CD4-positive, CD25-positive, alpha-beta regulatory T cell (primary cell): ENCODE results near the gene DENND6B. TPM values are rescaled to one million over a fixed set of nuclear protein-coding genes. Genes with fewer than 3 reads are reported as not detected.

Experiments
- ATAC-seq, 2 donors: fragments of 150-1000 bp; cut with Tn5 transposase; one replicate each; pipeline ENCODE4 v1.10.0; 2021; ENCODE audit warnings: low read depth in 2 of 2, moderate number of reproducible peaks in 2 of 2, moderate library complexity in 1 of 2
- DNase-seq, 3 donors: peaks; one replicate each; pipeline versions ENCODE4 v3.0.0 to v3.0.0-alpha.2; 2012 to 2022; ENCODE audit warnings: mixed read lengths in 1 of 3
- H3K27ac ChIP-seq: one replicate; pipeline ENCODE4 v1.7.0; 2013; ENCODE audit warnings: mild to moderate bottlenecking, low read length; ENCODE audit not compliant: insufficient read depth, poor library complexity, severe bottlenecking
- H3K27me3 ChIP-seq: one replicate; pipeline ENCODE4 v1.7.0; 2013; ENCODE audit warnings: low read length; ENCODE audit not compliant: control insufficient read depth, insufficient read depth
- H3K36me3 ChIP-seq: one replicate; pipeline ENCODE4 v1.7.0; 2013; ENCODE audit warnings: mild to moderate bottlenecking, low read length, moderate library complexity; ENCODE audit not compliant: control insufficient read depth, insufficient read depth
- H3K4me1 ChIP-seq: 2 replicates; pipeline ENCODE4 v1.7.0; 2013; ENCODE audit warnings: mild to moderate bottlenecking, low read length; ENCODE audit not compliant: insufficient read depth, control insufficient read depth, poor library complexity, severe bottlenecking
- H3K4me3 ChIP-seq: one replicate; pipeline ENCODE4 v1.7.0; 2013; ENCODE audit warnings: low read depth, mild to moderate bottlenecking, low read length, moderate library complexity
- H3K9me3 ChIP-seq, 2 experiments: 1 replicate in 1 of 2; 2 replicates in 1 of 2; pipeline ENCODE4 v1.7.0; 2013; ENCODE audit warnings: low read length in 2 of 2, mild to moderate bottlenecking in 1 of 2, moderate library complexity in 1 of 2; ENCODE audit not compliant: control insufficient read depth in 2 of 2
- H3K27ac Mint-ChIP-seq, 3 donors: one replicate each; pipeline ENCODE4 v1.8.0; 2020 to 2022; ENCODE audit warnings: mild to moderate bottlenecking in 3 of 3, mixed read lengths in 3 of 3, moderate library complexity in 2 of 3
- H3K27me3 Mint-ChIP-seq: one replicate; pipeline ENCODE4 v1.8.0; 2022; ENCODE audit warnings: mild to moderate bottlenecking, mixed read lengths
- H3K36me3 Mint-ChIP-seq: one replicate; pipeline ENCODE4 v1.8.0; 2020; ENCODE audit warnings: mixed read lengths
- H3K4me1 Mint-ChIP-seq, 4 donors: one replicate each; pipeline ENCODE4 v1.8.0; 2020 to 2022; ENCODE audit warnings: mixed read lengths in 4 of 4, mild to moderate bottlenecking in 1 of 4
- H3K4me3 Mint-ChIP-seq, 4 donors: one replicate each; pipeline ENCODE4 v1.8.0; 2020 to 2022; ENCODE audit warnings: mild to moderate bottlenecking in 4 of 4, mixed read lengths in 4 of 4, moderate library complexity in 3 of 4
- H3K9me3 Mint-ChIP-seq, 7 donors: one replicate each; pipeline ENCODE4 v1.8.0; 2020 to 2022; ENCODE audit warnings: mixed read lengths in 7 of 7, mild to moderate bottlenecking in 3 of 7, moderate library complexity in 2 of 7
- polyA plus RNA-seq, 4 donors: library from polyadenylated mRNA; unstranded; fragments of 300-500 nt; fragmentation: Illumina TruSeq; gene quantifications; one replicate each; pipeline ENCODE4 v1.2.3, GENCODE V29; 2021
- total RNA-seq: library from RNA; stranded (reverse); gene quantifications from one replicate; pipeline ENCODE4 v1.2.3, GENCODE V29; 2022

Gene DENND6B
- total and polyA plus RNA-seq, 5 donors from 2014 or later = 0.48 to 2.1 (median 0.56) TPM

DNA sequence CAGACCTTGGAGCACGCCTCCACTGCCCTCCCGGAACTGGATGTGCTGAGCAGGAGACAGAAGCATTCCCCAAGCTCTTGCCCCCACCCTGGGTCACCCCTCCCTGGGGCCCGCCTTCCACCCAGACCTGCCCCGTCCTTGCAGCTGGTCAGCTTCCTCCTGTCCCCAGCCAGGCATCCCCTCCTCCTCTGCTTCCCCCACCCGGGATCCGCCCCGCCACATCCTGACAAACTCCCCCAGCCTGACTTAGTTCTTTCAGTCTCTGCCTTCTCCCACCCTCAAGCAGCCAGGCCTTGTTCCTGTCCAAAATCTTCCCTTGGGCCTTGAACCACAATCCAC lies 18.2 kb downstream of the DENND6B start:
- ATAC-seq = no peak
- Mint-ChIP-seq H3K27ac (peak overlapping the region in 1 of 3 donors; percentile 80), H3K4me1 (peaks cover 0 to 14% (median 3%) of the 10 kb centered on the region in 4 donors), H3K27me3 (peaks cover 26% of the 10 kb centered on the region), H3K36me3 (no peaks in the 10 kb centered on the region), H3K4me3 (peak overlapping the region in 3 of 4 donors; percentile 6 to 48 (median 46)), H3K9me3 (peaks cover 0 to 2% (median 0%) of the 10 kb centered on the region in 7 donors)
- no peaks in the 10 kb centered on the region for H3K27me3 ChIP-seq
- no peak for DNase-seq
- no peaks in the 10 kb centered on the region for H3K36me3 ChIP-seq
- H3K4me3 ChIP-seq = no peak overlapping the region
- H3K9me3 ChIP-seq = no peaks in the 10 kb centered on the region
- peaks cover 13% of the 10 kb centered on the region for H3K4me1 ChIP-seq
- no peak overlapping the region for H3K27ac ChIP-seq

DNA sequence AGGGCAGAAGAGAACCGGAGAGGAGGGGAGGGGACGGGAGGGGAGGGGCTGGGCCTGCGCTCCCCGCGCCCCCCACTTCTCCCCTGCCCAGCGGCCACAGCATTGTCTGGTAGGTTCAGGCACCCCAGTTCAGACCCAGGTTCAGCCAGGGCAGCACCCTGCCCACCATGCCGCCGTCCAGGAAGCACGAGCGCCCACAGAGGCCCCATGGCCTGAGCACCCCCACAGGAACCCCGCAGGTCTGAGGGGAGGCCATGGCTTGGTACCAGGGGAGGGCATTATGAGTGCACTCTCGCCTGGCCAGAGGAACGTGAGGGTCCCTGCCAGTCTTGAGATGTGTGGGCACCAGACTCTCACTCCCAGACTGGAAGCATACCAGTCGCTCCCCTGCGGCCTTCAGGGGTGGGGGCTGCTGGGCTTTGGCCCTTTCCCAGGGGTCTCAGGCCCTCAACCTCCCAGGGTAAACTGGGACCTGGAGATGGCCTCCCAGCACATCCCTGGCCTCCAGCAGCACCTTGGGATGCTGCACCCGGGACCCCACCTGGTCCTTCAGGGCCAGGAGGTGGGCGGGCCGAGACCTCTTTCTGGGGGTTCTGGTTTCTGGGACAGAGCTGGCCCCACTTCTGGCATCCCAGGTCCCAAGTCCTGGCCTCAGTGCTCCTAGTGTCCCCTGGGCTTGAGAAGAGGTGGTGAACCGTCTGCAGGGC lies 18.8 kb downstream of the DENND6B start:
- Histone ChIP-seq H3K27ac (no peak overlapping the region), H3K36me3 (no peaks in the 10 kb centered on the region), H3K4me1 (peaks cover 12% of the 10 kb centered on the region), H3K4me3 (no peak overlapping the region), H3K27me3 (no peaks in the 10 kb centered on the region), H3K9me3 (no peaks in the 10 kb centered on the region)
- Mint-ChIP-seq H3K4me1 (peaks cover 0 to 13% (median 3%) of the 10 kb centered on the region in 4 donors), H3K36me3 (no peaks in the 10 kb centered on the region), H3K27me3 (peaks cover 30% of the 10 kb centered on the region), H3K27ac (no peak overlapping the region), H3K4me3 (peak overlapping the region in 1 of 4 donors; percentile 6), H3K9me3 (peaks cover 0 to 2% (median 0%) of the 10 kb centered on the region in 7 donors)
- ATAC-seq (no peak), DNase-seq (no peak)

DNA sequence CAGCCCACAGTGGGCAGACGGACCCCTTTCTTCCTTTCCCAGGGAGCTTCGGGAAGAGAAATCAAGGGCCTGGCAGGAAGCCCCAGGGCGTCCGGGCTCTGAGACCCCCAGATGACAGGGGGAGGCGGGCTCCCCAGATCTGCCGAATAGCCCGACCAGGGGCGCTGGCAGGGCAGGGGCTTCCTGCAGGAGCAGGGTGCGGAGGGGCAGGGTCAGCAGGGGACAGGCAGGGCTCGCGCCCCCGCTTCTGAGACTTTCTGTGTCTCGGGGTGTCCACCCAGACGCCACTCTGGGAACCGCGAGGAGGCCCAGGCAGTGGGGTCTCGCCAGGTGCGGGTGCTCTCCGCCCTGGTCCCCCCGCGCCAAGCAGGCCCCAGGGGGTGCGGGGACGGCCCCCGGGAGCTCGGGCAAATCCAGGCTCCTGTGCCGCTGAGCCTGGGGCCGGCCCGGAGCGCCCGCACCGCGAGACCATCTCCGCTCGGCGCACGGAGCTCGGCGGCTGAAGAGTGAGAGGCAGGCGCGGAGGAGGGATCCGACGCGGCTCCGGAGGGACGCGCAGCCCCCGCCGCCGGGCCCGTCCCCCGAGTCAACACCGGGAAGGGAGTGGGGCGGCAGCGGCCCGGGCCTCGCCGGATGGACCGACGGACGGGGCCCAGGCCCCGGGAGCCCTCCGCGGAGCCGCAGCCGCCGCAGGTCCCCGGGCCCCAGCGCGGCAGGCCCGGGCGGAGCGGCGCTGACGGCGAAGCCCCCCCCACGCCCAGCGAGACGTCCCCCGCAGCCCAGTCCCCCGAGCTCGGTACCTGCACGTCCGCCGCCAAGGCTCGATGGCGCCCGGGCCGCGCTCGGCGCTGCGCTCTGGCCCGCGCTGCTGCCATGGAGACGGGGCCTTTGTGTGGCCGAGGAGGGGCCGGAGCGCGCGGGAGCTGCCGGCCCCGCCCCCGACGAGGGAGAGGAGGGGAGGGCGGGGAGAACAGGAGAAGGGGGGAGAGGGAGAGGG lies 19.8 kb downstream of the DENND6B start, which contains the start of gene PLXNB2:
Gene PLXNB2, minus strand, starts transcription at position 894 of the 997 bp plus-strand sequence. CDS start 17,062 bp downstream, outside the sequence.
- DNase-seq (peak in 1 of 3 donors; percentile 11), ATAC-seq (peak in 1 of 2 donors; percentile 31)
- no peak within 1 kb of the TSS for H3K4me3 ChIP-seq
- H3K4me3 Mint-ChIP-seq = peak within 1 kb of the TSS in 1 of 4 donors; percentile 6
- no peak within 1 kb of the TSS for H3K27ac ChIP-seq
- peaks cover 0 to 2% (median 0%) of the 10 kb centered on the region in 7 donors for H3K9me3 Mint-ChIP-seq
- H3K27me3 Mint-ChIP-seq = peaks cover 35% of the 10 kb centered on the region
- H3K9me3 ChIP-seq = no peaks in the 10 kb centered on the region
- peaks cover 0 to 13% (median 3%) of the 10 kb centered on the region in 4 donors for H3K4me1 Mint-ChIP-seq
- no peaks in the 10 kb centered on the region for H3K36me3 ChIP-seq
- H3K27me3 ChIP-seq = no peaks in the 10 kb centered on the region
- no peak within 1 kb of the TSS for H3K27ac Mint-ChIP-seq
- H3K36me3 Mint-ChIP-seq = no peaks in the 10 kb centered on the region
- H3K4me1 ChIP-seq = peaks cover 12% of the 10 kb centered on the region

DNA sequence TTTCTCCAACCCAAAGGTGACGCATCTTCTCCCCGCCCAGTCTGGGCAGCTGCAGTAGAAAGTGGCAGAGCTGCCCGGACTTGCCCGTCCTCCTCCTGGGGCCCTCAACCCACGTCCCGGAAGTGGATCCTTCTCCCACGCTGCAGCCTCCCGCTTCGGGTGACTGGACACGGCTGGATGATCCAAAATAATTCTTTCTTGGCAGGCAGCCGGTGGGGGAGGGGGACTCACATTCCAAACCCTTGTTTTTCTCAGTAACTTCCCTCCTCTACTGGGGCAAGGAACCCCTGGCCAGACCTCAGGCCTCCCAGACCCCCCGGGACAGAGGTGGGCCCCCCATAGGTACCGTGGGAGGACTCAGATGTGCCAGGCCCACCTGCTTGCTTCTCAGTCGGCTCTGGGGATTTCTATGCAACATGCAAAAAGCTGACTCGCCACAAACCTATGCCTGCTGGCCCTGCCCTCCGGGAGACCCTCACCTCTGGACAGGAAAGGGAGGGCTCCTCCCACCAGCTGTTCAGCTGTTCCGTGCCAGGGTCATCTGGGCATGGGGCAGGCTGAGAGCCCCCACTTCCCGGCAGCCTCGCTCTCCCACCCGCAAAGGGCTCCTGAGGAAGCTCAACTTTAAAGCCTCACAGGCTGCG lies 20.8 kb downstream of the DENND6B start:
- Histone ChIP-seq H3K4me3 (no peak overlapping the region), H3K27ac (no peak overlapping the region), H3K27me3 (no peaks in the 10 kb centered on the region), H3K36me3 (no peaks in the 10 kb centered on the region), H3K4me1 (peaks cover 12% of the 10 kb centered on the region), H3K9me3 (no peaks in the 10 kb centered on the region)
- Mint-ChIP-seq H3K36me3 (no peaks in the 10 kb centered on the region), H3K4me1 (peaks cover 0 to 13% (median 3%) of the 10 kb centered on the region in 4 donors), H3K4me3 (peak overlapping the region in 2 of 4 donors; percentile 50 to 77), H3K27ac (no peak overlapping the region), H3K27me3 (peaks cover 35% of the 10 kb centered on the region), H3K9me3 (peaks cover 0 to 3% (median 0%) of the 10 kb centered on the region in 7 donors)
- ATAC-seq (no peak), DNase-seq (no peak)

DNA sequence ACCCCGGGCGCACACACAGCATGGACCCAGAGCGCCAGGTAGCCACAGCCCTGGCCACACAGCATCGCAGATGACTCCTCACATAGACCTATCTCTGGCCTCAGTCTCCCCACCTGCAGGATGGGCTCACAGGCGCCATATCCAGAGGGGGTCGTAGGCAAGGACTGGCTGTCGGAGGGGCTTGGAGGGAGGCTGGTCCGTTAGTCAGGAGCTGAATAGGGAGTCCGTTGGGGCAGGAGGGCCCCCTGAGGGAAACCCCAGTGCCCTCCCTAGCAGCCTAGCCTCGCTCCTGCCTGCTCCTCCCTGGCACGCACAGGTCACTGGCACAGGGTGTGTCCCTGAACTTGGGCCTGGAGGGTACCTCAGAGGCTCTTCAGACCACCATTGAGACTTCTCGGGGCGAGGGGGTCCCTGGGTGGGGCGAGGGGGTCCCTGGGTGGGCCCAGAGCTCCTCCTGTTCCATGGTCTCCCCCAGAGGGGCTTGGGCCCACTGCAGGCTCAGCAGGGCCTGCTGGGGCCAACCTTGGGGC lies 21.4 kb downstream of the DENND6B start:
- Histone ChIP-seq H3K27me3 (no peaks in the 10 kb centered on the region), H3K9me3 (no peaks in the 10 kb centered on the region), H3K4me3 (no peak overlapping the region), H3K27ac (no peak overlapping the region), H3K36me3 (no peaks in the 10 kb centered on the region), H3K4me1 (peaks cover 12% of the 10 kb centered on the region)
- Mint-ChIP-seq H3K36me3 (no peaks in the 10 kb centered on the region), H3K9me3 (peaks cover 0 to 3% (median 0%) of the 10 kb centered on the region in 7 donors), H3K27ac (no peak overlapping the region), H3K4me1 (peaks cover 0 to 13% (median 3%) of the 10 kb centered on the region in 4 donors), H3K27me3 (peaks cover 35% of the 10 kb centered on the region), H3K4me3 (peak overlapping the region in 1 of 4 donors; percentile 54)
- ATAC-seq (no peak), DNase-seq (no peak)

DNA sequence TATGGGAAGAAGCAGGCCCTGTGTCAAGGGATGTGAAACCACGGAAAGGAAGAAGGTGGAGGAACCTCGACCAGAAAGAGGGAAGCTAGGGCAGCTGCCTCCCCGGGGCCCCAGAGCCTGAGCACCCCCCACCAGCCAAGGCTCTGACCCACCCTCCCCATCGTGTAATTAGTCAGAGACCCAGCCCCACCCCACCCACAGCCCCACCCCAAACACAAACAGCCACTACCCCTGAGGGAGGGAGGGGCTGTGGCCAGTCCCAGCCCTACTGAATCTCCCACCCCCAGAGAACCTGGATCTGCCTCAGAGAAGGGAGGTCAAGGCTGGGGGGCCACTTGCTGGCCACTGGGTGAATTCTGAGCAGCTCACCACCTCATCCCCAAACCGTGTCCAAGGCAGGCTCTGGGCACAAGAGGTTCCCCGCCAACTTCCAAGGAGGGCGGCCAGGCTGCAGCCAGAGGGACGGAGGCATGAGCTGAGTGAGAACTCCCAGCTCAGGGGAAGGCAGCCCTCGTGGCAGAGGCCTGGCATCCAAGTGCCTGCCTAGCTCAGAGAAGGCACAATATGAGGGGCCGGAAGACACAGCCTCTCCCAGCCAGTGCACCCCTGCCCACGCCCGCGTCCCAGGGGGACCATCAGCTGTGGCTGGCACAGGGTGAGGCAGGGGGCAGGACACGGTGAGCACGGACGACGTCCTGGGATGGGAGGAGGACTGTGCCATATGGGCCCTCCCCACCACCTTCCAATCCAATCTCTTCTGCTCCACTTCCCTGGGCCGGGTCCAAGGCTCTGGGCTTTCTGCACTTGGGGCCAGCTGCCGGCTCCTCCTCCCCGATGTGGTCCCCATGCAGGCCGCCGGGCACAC lies 22.1 kb downstream of the DENND6B start:
- no peak overlapping the region for H3K27ac ChIP-seq
- H3K4me1 ChIP-seq = peaks cover 12% of the 10 kb centered on the region
- no peak overlapping the region for H3K4me3 ChIP-seq
- no peaks in the 10 kb centered on the region for H3K36me3 Mint-ChIP-seq
- no peaks in the 10 kb centered on the region for H3K9me3 ChIP-seq
- H3K4me3 Mint-ChIP-seq = no peak overlapping the region
- peaks cover 35% of the 10 kb centered on the region for H3K27me3 Mint-ChIP-seq
- no peaks in the 10 kb centered on the region for H3K36me3 ChIP-seq
- H3K27me3 ChIP-seq = no peaks in the 10 kb centered on the region
- ATAC-seq (peak in 1 of 2 donors; percentile 3), DNase-seq (no peak)
- no peak overlapping the region for H3K27ac Mint-ChIP-seq
- H3K4me1 Mint-ChIP-seq = peaks cover 0 to 11% (median 3%) of the 10 kb centered on the region in 4 donors
- H3K9me3 Mint-ChIP-seq = peaks cover 0 to 3% (median 0%) of the 10 kb centered on the region in 7 donors
